Measurements from ENCODE around the gene CLASP1.

The CLASP1 gene

DNA sequence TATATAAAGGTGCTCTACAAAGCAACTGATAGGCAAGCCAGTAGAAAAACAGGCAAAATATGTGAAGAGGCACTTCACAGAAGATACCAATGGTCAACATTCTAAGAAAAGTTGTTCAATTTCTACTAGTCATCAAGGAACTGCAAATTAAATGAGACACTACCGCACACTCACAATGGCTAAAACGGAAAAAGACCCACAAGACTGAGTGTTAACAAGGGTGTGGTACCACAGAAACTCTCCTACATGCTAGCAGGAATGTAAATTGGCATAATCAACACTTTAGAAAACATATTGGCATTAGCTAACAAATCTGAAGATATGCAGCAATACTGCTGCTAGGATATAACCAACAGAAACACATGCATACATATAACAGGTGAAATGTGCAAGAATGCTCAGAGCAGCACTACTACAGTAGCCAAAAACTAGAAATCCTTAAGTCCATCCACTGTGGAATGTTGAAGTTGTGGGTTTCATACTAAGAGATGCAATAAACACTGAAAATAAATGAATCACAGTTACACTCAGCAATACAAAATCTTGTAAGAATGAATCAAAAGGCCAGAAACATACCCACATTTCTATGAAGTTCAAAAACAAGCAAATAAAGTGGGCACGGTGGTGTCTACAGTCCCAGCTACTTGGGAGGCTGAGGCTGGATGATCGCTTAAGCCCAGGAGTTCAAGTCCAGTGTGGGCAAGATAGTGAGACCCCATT lies 109.4 kb downstream of the CLASP1 start:
- H3K4me1 ChIP-seq (ENCODE audit: control insufficient read depth, insufficient read depth, low read length) = peaks cover 3% of the 10 kb centered on the region
- H3K27ac ChIP-seq (ENCODE audit: low read depth, low read length) = no peak overlapping the region
- no peak overlapping the region for H3K4me3 ChIP-seq (ENCODE audit: low read length)
- no peaks in the 10 kb centered on the region for H3K36me3 ChIP-seq (ENCODE audit: control insufficient read depth, insufficient read depth, low read length)
- no peaks in the 10 kb centered on the region for H3K27me3 ChIP-seq (ENCODE audit: control insufficient read depth, insufficient read depth, low read length)
- no peak overlapping the region for H3K9ac ChIP-seq (ENCODE audit: low read length)

DNA sequence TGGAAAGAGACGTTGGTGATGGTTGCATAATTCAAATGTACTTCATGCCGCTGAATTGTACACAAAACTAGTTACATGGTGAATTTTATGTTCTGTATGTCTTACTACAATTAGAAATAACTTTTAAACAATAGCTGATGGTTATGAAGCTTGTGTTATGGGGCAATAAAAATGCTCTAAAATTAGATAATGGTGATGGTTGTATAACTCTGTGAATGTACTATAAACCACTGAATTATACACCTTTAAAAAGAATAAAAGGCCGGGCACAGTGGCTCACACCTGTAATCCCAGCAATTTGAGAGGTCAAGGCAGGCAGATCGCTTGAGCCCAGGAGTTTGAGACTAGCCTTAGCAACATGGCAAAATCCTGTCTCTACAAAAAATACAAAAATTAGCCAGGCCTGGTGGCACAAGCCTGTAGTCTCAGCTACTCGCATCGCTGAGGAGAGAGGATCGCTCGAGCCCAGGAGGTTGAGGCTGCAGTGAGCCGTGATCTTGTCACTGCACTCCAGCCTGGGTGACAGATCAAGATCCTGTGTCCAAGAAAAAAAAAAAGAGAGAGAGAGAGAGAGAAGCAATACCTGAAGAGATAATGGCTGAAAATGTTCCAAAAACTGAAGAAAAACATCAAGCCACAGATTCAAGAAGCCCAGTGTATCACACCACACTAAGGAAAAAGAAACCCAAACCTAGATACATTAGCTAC lies 112.3 kb downstream of the CLASP1 start:
- no peaks in the 10 kb centered on the region for H3K4me1 ChIP-seq (ENCODE audit: control insufficient read depth, insufficient read depth, low read length)
- no peak overlapping the region for H3K9ac ChIP-seq (ENCODE audit: low read length)
- H3K36me3 ChIP-seq (ENCODE audit: control insufficient read depth, insufficient read depth, low read length) = no peaks in the 10 kb centered on the region
- no peak overlapping the region for H3K27ac ChIP-seq (ENCODE audit: low read depth, low read length)
- H3K4me3 ChIP-seq (ENCODE audit: low read length) = no peak overlapping the region
- H3K27me3 ChIP-seq (ENCODE audit: control insufficient read depth, insufficient read depth, low read length) = no peaks in the 10 kb centered on the region

DNA sequence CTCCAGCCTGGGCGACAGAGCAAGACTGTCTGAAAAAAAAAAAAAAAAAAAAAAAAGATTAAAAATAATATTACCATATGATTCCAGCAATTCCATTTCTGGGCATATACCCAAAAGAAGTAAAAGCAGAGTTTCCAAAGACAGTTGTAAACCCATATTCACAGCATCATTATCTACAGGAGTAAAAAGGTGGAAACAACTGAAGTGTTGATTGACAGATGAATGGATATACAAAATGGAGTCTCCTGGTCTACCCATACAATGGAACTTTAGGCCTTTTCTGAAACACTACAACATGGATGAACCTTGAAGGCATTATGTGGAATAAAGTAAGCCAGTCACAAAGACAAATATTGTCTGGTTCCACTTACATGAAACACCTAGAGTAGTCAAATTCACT lies 112.9 kb downstream of the CLASP1 start:
- peaks cover 3% of the 10 kb centered on the region for H3K4me1 ChIP-seq (ENCODE audit: control insufficient read depth, insufficient read depth, low read length)
- no peaks in the 10 kb centered on the region for H3K36me3 ChIP-seq (ENCODE audit: control insufficient read depth, insufficient read depth, low read length)
- no peaks in the 10 kb centered on the region for H3K27me3 ChIP-seq (ENCODE audit: control insufficient read depth, insufficient read depth, low read length)
- no peak overlapping the region for H3K27ac ChIP-seq (ENCODE audit: low read depth, low read length)
- no peak overlapping the region for H3K9ac ChIP-seq (ENCODE audit: low read length)
- no peak overlapping the region for H3K4me3 ChIP-seq (ENCODE audit: low read length)

DNA sequence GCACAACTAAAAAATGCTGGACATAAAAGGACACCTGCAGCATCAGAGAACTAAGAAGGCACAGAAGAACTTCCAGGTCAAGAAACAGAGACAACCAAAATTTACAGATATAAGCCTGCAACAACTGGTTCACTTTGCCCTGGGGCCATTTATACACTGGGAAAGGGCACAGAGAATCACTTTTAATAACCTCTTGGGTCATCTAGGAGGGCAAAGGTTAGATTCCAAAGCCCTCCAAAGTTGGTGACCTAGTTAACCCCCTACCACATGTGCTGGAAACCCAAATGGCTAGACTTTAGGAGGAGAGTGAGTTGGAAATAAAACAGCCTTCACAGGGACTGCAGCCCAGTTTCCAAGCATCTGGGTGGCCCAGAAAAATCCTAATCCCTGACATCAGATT lies 115.3 kb downstream of the CLASP1 start:
- Histone ChIP-seq H3K9ac (ENCODE audit: low read length) (no peak overlapping the region), H3K4me1 (ENCODE audit: control insufficient read depth, insufficient read depth, low read length) (peaks cover 7% of the 10 kb centered on the region), H3K27ac (ENCODE audit: low read depth, low read length) (no peak overlapping the region), H3K4me3 (ENCODE audit: low read length) (no peak overlapping the region), H3K27me3 (ENCODE audit: control insufficient read depth, insufficient read depth, low read length) (no peaks in the 10 kb centered on the region), H3K36me3 (ENCODE audit: control insufficient read depth, insufficient read depth, low read length) (no peaks in the 10 kb centered on the region)

DNA sequence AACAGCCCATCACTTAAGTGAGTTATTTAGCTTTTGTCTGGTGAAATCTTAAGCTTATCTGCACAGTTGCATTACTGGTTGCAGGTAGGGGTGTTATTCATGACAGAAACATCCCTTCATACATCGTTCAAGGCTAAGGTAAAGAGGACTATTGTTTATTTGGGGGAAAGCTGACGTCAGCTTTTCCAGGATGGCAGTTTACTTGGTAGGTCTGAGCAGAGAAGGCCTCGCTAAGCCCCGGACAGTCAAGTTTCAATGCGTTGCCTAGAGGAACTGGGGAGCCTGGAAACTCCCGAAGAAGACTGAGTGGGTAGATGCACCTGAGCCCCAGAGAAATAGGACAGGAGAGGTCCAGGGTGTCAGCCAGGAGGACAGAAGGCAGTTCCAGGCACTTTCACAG lies 116.4 kb downstream of the CLASP1 start:
- H3K27ac ChIP-seq (ENCODE audit: low read depth, low read length) = no peak overlapping the region
- peaks cover 7% of the 10 kb centered on the region for H3K4me1 ChIP-seq (ENCODE audit: control insufficient read depth, insufficient read depth, low read length)
- no peaks in the 10 kb centered on the region for H3K36me3 ChIP-seq (ENCODE audit: control insufficient read depth, insufficient read depth, low read length)
- no peaks in the 10 kb centered on the region for H3K27me3 ChIP-seq (ENCODE audit: control insufficient read depth, insufficient read depth, low read length)
- H3K4me3 ChIP-seq (ENCODE audit: low read length) = no peak overlapping the region
- H3K9ac ChIP-seq (ENCODE audit: low read length) = no peak overlapping the region

DNA sequence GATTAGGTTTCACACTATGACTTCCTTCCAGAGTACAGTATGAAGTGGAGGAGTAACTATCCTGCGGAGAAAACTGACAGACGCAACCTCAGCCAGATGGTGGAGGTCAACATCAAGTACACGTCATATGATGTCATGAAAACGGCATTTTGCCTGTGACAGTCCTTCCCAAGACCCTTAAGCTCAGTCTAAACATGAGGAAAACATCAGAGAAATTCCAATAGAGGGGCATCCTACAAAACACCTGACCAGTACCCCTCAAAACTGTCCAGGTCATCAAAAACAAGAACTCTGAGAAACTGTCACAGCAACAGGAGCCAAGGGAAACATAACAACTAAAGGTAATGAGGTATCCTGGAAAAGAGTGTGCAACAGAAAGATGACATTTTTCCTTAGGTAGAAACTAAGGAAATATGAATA lies 116.9 kb downstream of the CLASP1 start:
- Histone ChIP-seq H3K4me3 (ENCODE audit: low read length) (no peak overlapping the region), H3K27ac (ENCODE audit: low read depth, low read length) (no peak overlapping the region), H3K9ac (ENCODE audit: low read length) (no peak overlapping the region), H3K36me3 (ENCODE audit: control insufficient read depth, insufficient read depth, low read length) (no peaks in the 10 kb centered on the region), H3K27me3 (ENCODE audit: control insufficient read depth, insufficient read depth, low read length) (no peaks in the 10 kb centered on the region), H3K4me1 (ENCODE audit: control insufficient read depth, insufficient read depth, low read length) (peaks cover 7% of the 10 kb centered on the region)

DNA sequence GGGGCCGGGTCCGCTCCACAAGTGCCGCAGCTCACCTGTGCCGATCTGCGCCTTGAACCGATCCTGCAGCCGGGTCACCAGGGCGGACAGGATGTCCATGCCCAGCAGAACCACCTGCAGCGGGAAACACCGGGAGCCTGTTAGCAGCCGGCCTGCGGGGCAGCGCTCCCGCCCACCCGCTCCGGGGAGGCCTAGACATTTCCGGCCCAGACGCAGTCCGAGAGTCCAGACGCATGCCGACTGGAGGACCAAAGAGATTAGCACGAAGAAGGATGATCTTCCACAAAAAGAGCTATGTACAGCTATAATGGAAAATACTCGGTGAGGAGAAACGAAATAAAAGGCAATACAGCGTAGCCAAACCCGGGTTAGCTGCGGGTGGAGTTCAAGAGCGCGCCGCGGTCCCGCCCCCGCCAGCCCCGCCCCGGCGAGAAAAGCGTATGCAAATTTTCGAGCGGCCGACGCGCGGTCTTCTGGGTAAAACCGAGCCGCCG lies 119.0 kb downstream of the CLASP1 start:
- Histone ChIP-seq H3K9ac (ENCODE audit: low read length) (peak overlapping the region; percentile 88), H3K27me3 (ENCODE audit: control insufficient read depth, insufficient read depth, low read length) (no peaks in the 10 kb centered on the region), H3K4me1 (ENCODE audit: control insufficient read depth, insufficient read depth, low read length) (peaks cover 7% of the 10 kb centered on the region), H3K36me3 (ENCODE audit: control insufficient read depth, insufficient read depth, low read length) (peaks cover 1% of the 10 kb centered on the region), H3K4me3 (ENCODE audit: low read length) (peak overlapping the region; percentile 62), H3K27ac (ENCODE audit: low read depth, low read length) (peak overlapping the region; percentile 97)

DNA sequence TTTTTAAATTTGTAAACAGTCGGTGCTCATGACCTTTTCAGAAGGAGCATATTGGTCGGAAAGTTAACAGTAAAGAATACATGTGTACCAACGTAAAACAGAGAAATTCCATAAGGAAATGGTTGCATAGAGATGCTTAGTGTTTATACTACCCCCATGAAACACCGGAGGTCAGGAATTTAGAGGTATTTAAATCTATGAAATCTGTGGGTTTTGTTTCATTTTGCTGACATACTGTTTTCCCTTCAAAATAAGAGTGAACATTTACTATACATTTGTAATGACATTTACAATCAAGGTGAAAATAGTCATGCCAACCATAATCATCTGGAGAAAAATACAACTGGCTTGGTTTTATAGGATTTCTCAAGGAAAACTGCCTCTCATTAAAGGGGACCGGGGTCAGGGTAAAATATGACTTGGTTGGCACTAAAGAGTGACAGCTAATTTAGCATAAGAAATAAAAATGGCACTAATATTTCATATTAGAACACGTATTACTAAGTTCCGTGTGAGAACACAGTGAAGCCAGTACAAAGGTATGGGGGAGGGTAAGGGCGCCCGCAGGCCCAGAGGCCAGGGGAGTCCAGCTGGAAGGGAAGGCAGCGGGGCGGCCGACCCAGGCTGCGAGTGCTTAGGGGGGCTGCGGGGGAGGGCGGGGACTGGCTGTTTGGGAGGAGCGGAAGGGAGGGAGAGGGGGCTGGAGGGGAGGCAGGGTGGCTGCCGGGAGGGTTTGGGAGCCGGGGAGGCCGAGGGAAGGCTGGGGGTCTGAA lies 119.6 kb downstream of the CLASP1 start:
- Histone ChIP-seq H3K27me3 (ENCODE audit: control insufficient read depth, insufficient read depth, low read length) (no peaks in the 10 kb centered on the region), H3K36me3 (ENCODE audit: control insufficient read depth, insufficient read depth, low read length) (peaks cover 3% of the 10 kb centered on the region), H3K9ac (ENCODE audit: low read length) (no peak overlapping the region), H3K27ac (ENCODE audit: low read depth, low read length) (peak overlapping the region; percentile 97), H3K4me1 (ENCODE audit: control insufficient read depth, insufficient read depth, low read length) (peaks cover 7% of the 10 kb centered on the region), H3K4me3 (ENCODE audit: low read length) (peak overlapping the region; percentile 62)

DNA sequence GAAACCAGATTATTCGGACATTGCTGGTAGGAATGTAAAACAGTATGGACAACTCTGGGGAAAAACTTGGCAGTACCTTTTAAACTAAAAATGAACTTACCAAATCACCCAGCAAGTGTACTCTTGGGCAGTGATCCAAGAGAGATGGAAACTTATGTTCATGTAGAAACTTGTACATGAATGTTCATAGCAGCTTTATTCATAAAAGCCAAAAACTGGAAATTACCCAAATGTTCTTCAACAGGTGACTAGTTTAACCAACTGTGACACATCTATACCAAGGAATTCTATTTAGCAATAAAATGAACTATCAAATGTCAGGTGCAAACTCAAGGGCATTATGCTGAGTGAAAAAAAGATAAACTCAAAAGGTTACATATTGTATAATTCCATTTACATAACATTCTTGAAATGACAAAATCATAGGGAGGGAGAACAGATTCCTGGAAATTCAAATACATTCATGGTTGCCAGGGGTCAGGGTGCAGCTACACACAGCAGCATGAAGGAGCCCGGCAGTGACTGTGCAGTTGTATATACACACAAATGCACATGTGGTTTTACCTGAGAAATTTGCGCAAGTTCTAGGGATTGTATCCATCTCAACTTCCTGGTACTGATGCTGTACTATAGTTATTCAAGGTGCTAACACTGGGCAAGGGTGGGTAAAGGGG lies 122.1 kb downstream of the CLASP1 start:
- no peaks in the 10 kb centered on the region for H3K27me3 ChIP-seq (ENCODE audit: control insufficient read depth, insufficient read depth, low read length)
- no peak overlapping the region for H3K9ac ChIP-seq (ENCODE audit: low read length)
- peaks cover 3% of the 10 kb centered on the region for H3K36me3 ChIP-seq (ENCODE audit: control insufficient read depth, insufficient read depth, low read length)
- H3K4me3 ChIP-seq (ENCODE audit: low read length) = no peak overlapping the region
- no peak overlapping the region for H3K27ac ChIP-seq (ENCODE audit: low read depth, low read length)
- peaks cover 7% of the 10 kb centered on the region for H3K4me1 ChIP-seq (ENCODE audit: control insufficient read depth, insufficient read depth, low read length)

DNA sequence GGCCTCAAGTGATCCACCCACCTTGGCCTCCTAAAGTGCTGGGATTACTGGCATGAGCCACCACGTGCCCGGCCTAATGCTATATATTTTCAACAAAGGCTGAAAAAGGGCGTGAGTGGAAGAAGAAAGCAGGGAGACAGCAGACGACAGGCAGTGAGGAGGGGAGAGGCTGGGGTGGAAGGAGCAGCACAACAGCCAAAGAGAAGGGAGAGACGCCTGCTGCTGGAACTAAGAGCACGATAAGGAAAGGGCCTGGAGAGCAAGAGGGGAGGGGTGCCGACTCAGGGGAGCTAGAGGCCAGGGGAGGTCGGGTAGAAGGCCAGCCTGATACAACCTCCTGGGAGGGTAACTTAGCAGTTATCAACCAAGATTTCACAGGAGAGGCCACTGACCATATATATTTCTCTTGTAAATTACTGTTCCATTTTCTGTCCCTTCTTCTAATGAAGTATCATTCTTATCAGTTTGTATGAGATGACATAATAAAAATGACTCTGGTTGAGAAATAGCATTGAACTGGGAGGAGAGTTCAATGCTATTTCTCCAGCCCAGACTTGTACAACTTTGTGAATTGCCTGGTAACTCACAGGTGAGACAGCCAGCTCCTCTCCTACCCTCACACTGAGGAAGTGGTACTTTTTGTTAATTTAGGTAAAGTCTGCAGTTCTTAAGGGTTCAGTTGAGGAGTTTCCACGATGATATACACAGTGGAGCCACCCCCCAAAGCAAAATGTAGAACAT lies 124.4 kb downstream of the CLASP1 start:
- Histone ChIP-seq H3K36me3 (ENCODE audit: control insufficient read depth, insufficient read depth, low read length) (peaks cover 3% of the 10 kb centered on the region), H3K27me3 (ENCODE audit: control insufficient read depth, insufficient read depth, low read length) (no peaks in the 10 kb centered on the region)

DNA sequence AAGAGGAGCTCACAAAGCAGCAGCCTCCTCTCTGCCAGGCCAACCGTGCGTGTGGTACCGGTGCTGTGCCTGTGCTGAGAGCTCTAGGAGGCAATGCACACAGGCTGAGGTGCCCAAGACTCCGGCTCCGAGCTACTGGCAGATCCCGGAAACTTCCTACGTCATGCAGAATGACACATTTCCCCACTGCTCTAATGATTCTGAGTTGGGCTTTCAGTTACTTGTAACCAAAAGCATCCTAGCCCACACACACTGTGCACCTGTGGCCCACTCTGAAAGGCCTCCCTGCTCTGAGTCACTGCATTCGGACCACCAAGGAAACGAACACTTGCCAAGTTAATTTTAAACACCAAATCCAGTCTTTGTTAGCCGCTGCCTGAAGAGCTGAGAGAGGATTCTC lies 127.9 kb downstream of the CLASP1 start:
- Histone ChIP-seq H3K27ac (ENCODE audit: low read depth, low read length) (no peak overlapping the region), H3K4me3 (ENCODE audit: low read length) (no peak overlapping the region), H3K9ac (ENCODE audit: low read length) (no peak overlapping the region), H3K4me1 (ENCODE audit: control insufficient read depth, insufficient read depth, low read length) (no peaks in the 10 kb centered on the region), H3K27me3 (ENCODE audit: control insufficient read depth, insufficient read depth, low read length) (no peaks in the 10 kb centered on the region), H3K36me3 (ENCODE audit: control insufficient read depth, insufficient read depth, low read length) (peaks cover 3% of the 10 kb centered on the region)

More for the DNA sequence above, 124.4 kb downstream of the CLASP1 start:
- H3K4me1 ChIP-seq (ENCODE audit: control insufficient read depth, insufficient read depth, low read length) = peaks cover 4% of the 10 kb centered on the region
- H3K27ac ChIP-seq (ENCODE audit: low read depth, low read length) = no peak overlapping the region
- H3K9ac ChIP-seq (ENCODE audit: low read length) = no peak overlapping the region
- H3K4me3 ChIP-seq (ENCODE audit: low read length) = no peak overlapping the region

All from rectal smooth muscle tissue (tissue), 1 donor.